ENCODE measurements around the gene PPP2R3A. TPM values are rescaled to one million over a fixed set of nuclear protein-coding genes. Genes with fewer than 3 reads are reported as not detected.

PPP2R3A gene
- total RNA-seq, 1 donor from 2014 or later = 25.9 TPM

DNA sequence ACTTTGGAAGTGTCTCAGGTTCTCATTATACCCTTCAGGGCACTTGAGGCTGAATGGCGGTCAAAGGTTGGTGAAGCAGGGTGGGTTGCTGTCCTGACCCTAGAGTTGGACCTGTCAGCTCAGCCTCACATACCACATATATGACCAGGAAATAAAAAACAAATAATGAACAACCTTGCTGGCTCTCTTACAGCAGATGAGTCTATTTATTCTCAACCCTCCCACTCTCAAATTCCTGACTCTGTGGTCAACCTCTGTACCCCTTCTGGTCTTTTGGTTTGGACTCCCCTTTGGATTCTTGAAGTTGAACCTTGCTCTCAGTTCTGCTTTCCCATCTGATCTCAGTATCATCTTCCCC is 16.9 kb downstream of the PPP2R3A start:
- no peak for DNase-seq (ENCODE audit: low read depth)
- H3K4me3 ChIP-seq (ENCODE audit: low read depth, low read length) = no peak overlapping the region
- TF ChIP-seq CTCF (conservative IDR thresholded peaks at IDR 0.05; ENCODE audit: low read depth, low read length) = no peak

GRCh38 chr3:135982922-135983581 is 17.5 kb downstream of the PPP2R3A start:
- H3K4me3 ChIP-seq (ENCODE audit: low read depth, low read length) = no peak overlapping the region
- TF ChIP-seq CTCF (conservative IDR thresholded peaks at IDR 0.05; ENCODE audit: low read depth, low read length) = no peak
- DNase-seq (ENCODE audit: low read depth) = no peak

DNA sequence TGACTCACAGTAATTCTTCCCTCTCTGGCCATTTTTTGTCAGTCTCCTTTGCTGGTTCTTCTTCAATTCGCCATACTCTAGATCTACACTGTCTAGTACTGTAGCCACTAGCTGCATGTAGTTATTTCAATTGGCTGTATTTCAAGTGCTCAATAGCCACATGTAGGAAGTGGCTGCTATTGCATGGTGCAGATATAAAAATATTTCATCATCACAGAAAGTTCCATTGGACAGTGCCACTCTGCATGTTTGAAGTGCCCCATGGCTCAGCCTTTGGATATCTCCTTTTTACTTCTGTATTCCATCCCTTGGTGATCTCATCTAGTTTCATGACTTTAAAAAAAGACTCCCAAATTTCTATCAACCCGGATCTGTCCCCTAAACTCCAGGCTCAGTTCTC is 22.1 kb downstream of the PPP2R3A start:
- TF ChIP-seq CTCF (conservative IDR thresholded peaks at IDR 0.05; ENCODE audit: low read depth, low read length) = no peak
- no peak for DNase-seq (ENCODE audit: low read depth)
- no peak overlapping the region for H3K4me3 ChIP-seq (ENCODE audit: low read depth, low read length)

DNA sequence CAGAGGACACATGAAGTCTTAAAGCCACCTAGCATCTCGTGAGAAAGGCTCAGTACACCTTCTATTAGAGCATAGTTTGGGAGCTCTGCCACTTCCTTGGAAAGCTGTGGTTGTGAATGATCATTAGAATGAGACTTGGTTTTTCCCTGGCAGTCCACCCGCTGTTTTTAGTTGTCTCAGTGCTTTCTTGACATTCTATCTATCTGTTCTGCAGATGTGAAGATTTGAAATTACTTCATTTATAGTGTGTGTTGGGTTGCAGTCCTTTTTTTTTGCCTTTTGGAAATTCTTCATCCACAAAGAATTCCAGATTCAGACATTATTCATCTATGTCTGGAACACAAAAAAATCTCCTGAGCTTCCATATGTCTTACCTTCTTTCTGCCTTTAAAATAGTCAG is 23.7 kb downstream of the PPP2R3A start:
- no peak for TF ChIP-seq CTCF (conservative IDR thresholded peaks at IDR 0.05; ENCODE audit: low read depth, low read length)
- no peak overlapping the region for H3K4me3 ChIP-seq (ENCODE audit: low read depth, low read length)
- DNase-seq (ENCODE audit: low read depth) = no peak

- TF ChIP-seq CTCF (conservative IDR thresholded peaks at IDR 0.05; ENCODE audit: low read depth, low read length) = no peak
- no peak for DNase-seq (ENCODE audit: low read depth)
- no peak overlapping the region for H3K4me3 ChIP-seq (ENCODE audit: low read depth, low read length)
These were observed 25.4 kb downstream of the PPP2R3A start for GRCh38 chr3:135990903-135991302.

DNA sequence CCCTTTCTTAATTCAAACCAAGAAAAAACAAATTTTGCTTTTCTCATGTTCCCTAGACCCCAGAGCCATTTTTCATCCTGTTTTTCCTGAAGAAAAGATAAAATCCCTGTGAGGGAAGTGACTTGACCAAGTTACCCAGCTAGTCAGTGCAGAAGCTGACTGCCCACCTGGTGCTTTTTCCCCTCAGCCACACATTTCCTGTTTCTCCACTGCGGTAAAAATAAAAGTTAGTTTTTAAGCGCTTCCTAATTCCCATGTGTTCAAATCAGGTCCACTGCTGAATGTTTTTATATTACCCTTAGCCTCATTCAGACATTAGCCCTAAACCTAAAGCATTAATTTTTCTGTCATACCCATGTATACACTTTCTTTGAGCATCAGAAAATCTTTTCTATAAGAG is 26.1 kb downstream of the PPP2R3A start:
- TF ChIP-seq CTCF (conservative IDR thresholded peaks at IDR 0.05; ENCODE audit: low read depth, low read length) = no peak
- DNase-seq (ENCODE audit: low read depth) = no peak
- no peak overlapping the region for H3K4me3 ChIP-seq (ENCODE audit: low read depth, low read length)

DNA sequence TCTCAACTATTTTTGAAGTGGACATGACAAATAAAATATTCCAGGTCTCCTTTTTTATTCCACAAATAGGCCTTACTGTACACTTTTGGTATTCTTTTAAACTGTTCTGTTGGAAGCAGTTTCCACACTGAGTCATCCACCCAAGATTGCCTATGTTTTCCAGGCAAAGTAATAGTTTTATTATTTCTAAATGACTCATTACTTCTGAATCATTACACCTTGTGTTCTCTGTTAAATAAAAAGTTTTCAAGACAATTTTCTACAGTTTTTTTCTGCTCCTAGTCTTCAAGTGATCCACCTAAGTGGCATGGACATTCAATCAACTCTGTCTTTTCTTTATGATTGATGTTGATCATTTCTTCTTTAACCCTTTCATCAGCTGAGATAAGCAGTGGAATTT is 26.5 kb downstream of the PPP2R3A start:
- peak; percentile 68 for DNase-seq (ENCODE audit: low read depth)
- TF ChIP-seq CTCF (conservative IDR thresholded peaks at IDR 0.05; ENCODE audit: low read depth, low read length) = no peak
- H3K4me3 ChIP-seq (ENCODE audit: low read depth, low read length) = no peak overlapping the region
